H1 (cell line): Measurements from ENCODE around the gene MYO1D. TPM values are rescaled to one million over a fixed set of nuclear protein-coding genes. Genes with fewer than 3 reads are reported as not detected.

Experiments
- CTCF ChIA-PET: fragments of 300-600 bp; sonication (Branson Sonifier 250); formaldehyde crosslinking; loops from one replicate; lab custom pipeline; 2021; ENCODE audit not compliant: partially characterized antibody; lab: Charles Lee
- POLR2A ChIA-PET: fragments of 300-600 bp; sonication (Branson Sonifier 250); formaldehyde crosslinking; loops from one replicate; lab custom pipeline; 2021; ENCODE audit warnings: inconsistent platforms; ENCODE audit not compliant: partially characterized antibody; lab: Charles Lee
- DNase-seq, 2 experiments: peaks; one replicate each; pipeline versions ENCODE4 v3.0.0 to v3.0.0-alpha.2; 2010 to 2022; ENCODE audit warnings: low spot score in 2 of 2, low read depth in 1 of 2, mixed read lengths in 1 of 2
- FAIRE-seq: peaks from 2 replicates; lab custom pipeline; 2011; peaks lifted over from hg19 to GRCh38; lab: Jason Lieb, UNC
- H2AFZ ChIP-seq: 2 replicates; pipeline ENCODE4 v1.8.1; 2012; ENCODE audit warnings: low read length, inconsistent platforms
- H2AK5ac ChIP-seq: 2 replicates; pipeline ENCODE4 v1.6.1; 2013; ENCODE audit warnings: low read depth, low read length
- H2BK120ac ChIP-seq: replicated peaks from 2 replicates; pipeline ENCODE3; 2013; ENCODE audit warnings: low read depth, low read length, inconsistent platforms
- H2BK12ac ChIP-seq: 2 replicates; pipeline ENCODE4 v1.6.1; 2013; ENCODE audit warnings: low read depth, low read length
- H2BK15ac ChIP-seq: 2 replicates; pipeline ENCODE4 v1.6.1; 2013; ENCODE audit warnings: low read length
- H2BK20ac ChIP-seq: 2 replicates; pipeline ENCODE4 v1.6.1; 2013; ENCODE audit warnings: low read length
- H2BK5ac ChIP-seq: 2 replicates; pipeline ENCODE4 v1.6.1; 2013; ENCODE audit warnings: low read depth, low read length
- H3K14ac ChIP-seq: 2 replicates; pipeline ENCODE4 v1.6.1; 2013; ENCODE audit warnings: inconsistent platforms; ENCODE audit not compliant: insufficient read length
- H3K18ac ChIP-seq: 2 replicates; pipeline ENCODE4 v1.6.1; 2013; ENCODE audit warnings: low read length; ENCODE audit errors: extremely low read depth
- H3K23ac ChIP-seq: 2 replicates; pipeline ENCODE4 v1.6.1; 2013; ENCODE audit warnings: inconsistent platforms; ENCODE audit not compliant: insufficient read length
- H3K23me2 ChIP-seq: 2 replicates; pipeline ENCODE4 v1.6.1; 2013; ENCODE audit warnings: low read depth, low read length
- H3K27ac ChIP-seq: 2 replicates; pipeline ENCODE4 v1.6.1; 2011; ENCODE audit warnings: low read depth, low read length, inconsistent platforms
- H3K27me3 ChIP-seq, 4 experiments: replicated peaks in 1 of 4; 1 replicate in 1 of 4; 2 replicates in 3 of 4; pipeline versions ENCODE4 v1.6.1 to v1.8.1; 2011 to 2013; ENCODE audit warnings: low read length in 3 of 4, mild to moderate bottlenecking in 3 of 4, inconsistent platforms in 2 of 4, mixed read lengths in 2 of 4, moderate library complexity in 1 of 4; ENCODE audit not compliant: control insufficient read depth in 3 of 4, insufficient read depth in 3 of 4; ENCODE audit errors: extremely low read depth in 1 of 4
- H3K36me3 ChIP-seq, 4 experiments: 2 replicates each; pipeline versions ENCODE4 v1.6.1 to v1.8.1; 2011 to 2013; ENCODE audit warnings: mild to moderate bottlenecking in 4 of 4, low read length in 3 of 4, moderate library complexity in 2 of 4, control low read depth in 1 of 4, inconsistent platforms in 1 of 4; ENCODE audit not compliant: insufficient read depth in 4 of 4, control insufficient read depth in 2 of 4
- H3K4ac ChIP-seq: replicated peaks from 2 replicates; pipeline ENCODE3; 2013; ENCODE audit warnings: low read length, low read depth, mixed read lengths, inconsistent platforms; ENCODE audit not compliant: insufficient read length
- H3K4me1 ChIP-seq, 4 experiments: replicated peaks in 1 of 4; 1 replicate in 1 of 4; 2 replicates in 3 of 4; pipeline versions ENCODE4 v1.6.1 to v1.8.1; 2011 to 2013; ENCODE audit warnings: low read length in 3 of 4, inconsistent platforms in 2 of 4, mixed read lengths in 1 of 4; ENCODE audit not compliant: insufficient read depth in 4 of 4, control insufficient read depth in 3 of 4
- H3K4me2 ChIP-seq, 2 experiments: 2 replicates each; pipeline versions ENCODE4 v1.6.1 to v1.8.1; 2011 to 2013; ENCODE audit warnings: low read depth in 2 of 2, low read length in 2 of 2, control low read depth in 1 of 2, inconsistent platforms in 1 of 2, mild to moderate bottlenecking in 1 of 2; ENCODE audit not compliant: insufficient read depth in 1 of 2
- H3K4me3 ChIP-seq, 4 experiments: fragments of 200-600, 300-600 bp in 1 of 4; sonication (generic), shearing (Covaris generic), sonication (Bioruptor Twin) in 1 of 4; 2 replicates each; pipeline versions ENCODE4 v1.5.1 to v1.8.1; 2011 to 2016; ENCODE audit warnings: low read length in 4 of 4, low read depth in 3 of 4, control low read depth in 2 of 4, inconsistent platforms in 2 of 4, mild to moderate bottlenecking in 2 of 4, mixed read lengths in 1 of 4, moderate library complexity in 1 of 4; ENCODE audit not compliant: insufficient read depth in 2 of 4; ENCODE audit errors: extremely low read depth in 1 of 4
- H3K56ac ChIP-seq: replicated peaks from 2 replicates; pipeline ENCODE3; 2013; ENCODE audit warnings: low read depth, mild to moderate bottlenecking, mixed read lengths, low read length, inconsistent platforms; ENCODE audit not compliant: insufficient read length
- H3K79me1 ChIP-seq: 2 replicates; pipeline ENCODE4 v1.6.1; 2013; ENCODE audit warnings: low read depth, low read length, control low read depth
- H3K79me2 ChIP-seq, 2 experiments: 2 replicates each; pipeline versions ENCODE4 v1.6.1 to v1.8.1; 2012 to 2013; ENCODE audit warnings: low read length in 2 of 2, mild to moderate bottlenecking in 2 of 2, inconsistent platforms in 1 of 2; ENCODE audit not compliant: insufficient read depth in 2 of 2, control insufficient read depth in 1 of 2
- H3K9ac ChIP-seq, 4 experiments: replicated peaks in 1 of 4; 1 replicate in 1 of 4; 2 replicates in 3 of 4; pipeline versions ENCODE4 v1.6.1 to v1.8.1; 2011 to 2013; ENCODE audit warnings: low read depth in 3 of 4, low read length in 3 of 4, control low read depth in 2 of 4, mild to moderate bottlenecking in 2 of 4, moderate library complexity in 2 of 4, inconsistent platforms in 1 of 4; ENCODE audit errors: extremely low read depth in 1 of 4
- H3K9me3 ChIP-seq, 2 experiments: 2 replicates each; pipeline versions ENCODE4 v1.6.1 to v1.8.1; 2012 to 2013; ENCODE audit warnings: mild to moderate bottlenecking in 2 of 2, moderate library complexity in 2 of 2, control low read depth in 1 of 2, inconsistent platforms in 1 of 2, low read depth in 1 of 2, low read length in 1 of 2, mixed read lengths in 1 of 2; ENCODE audit not compliant: insufficient read depth in 2 of 2
- H4K20me1 ChIP-seq, 2 experiments: replicated peaks in 1 of 2; 2 replicates each; pipeline versions ENCODE3 to v1.8.1; 2011 to 2013; ENCODE audit warnings: inconsistent platforms in 2 of 2, low read length in 2 of 2, mild to moderate bottlenecking in 1 of 2; ENCODE audit not compliant: insufficient read depth in 2 of 2, control insufficient read depth in 1 of 2
- H4K5ac ChIP-seq: 2 replicates; pipeline ENCODE4 v1.6.1; 2013; ENCODE audit warnings: low read length, low read depth, mixed read lengths, inconsistent platforms; ENCODE audit not compliant: insufficient read length
- H4K8ac ChIP-seq: 2 replicates; pipeline ENCODE4 v1.8.0; 2013; ENCODE audit warnings: mild to moderate bottlenecking, moderate library complexity, low read length, inconsistent platforms; ENCODE audit not compliant: insufficient read depth; ENCODE audit errors: extremely low read depth
- H4K91ac ChIP-seq: replicated peaks from 2 replicates; pipeline ENCODE3; 2013; ENCODE audit warnings: low read length, mixed read lengths, inconsistent platforms; ENCODE audit not compliant: insufficient read length
- CREB1 ChIP-seq: IDR thresholded peaks from 2 replicates; pipeline ENCODE4 v1.6.1; 2012; ENCODE audit warnings: inconsistent platforms
- EZH2 ChIP-seq: fragments of 200-600 bp; sonication (generic); IDR thresholded peaks from 2 replicates; pipeline ENCODE4 v1.7.1; 2012; ENCODE audit warnings: low read depth, mild to moderate bottlenecking, moderate library complexity, low read length, inconsistent platforms; ENCODE audit not compliant: severe bottlenecking
- FOSL1 ChIP-seq: IDR thresholded peaks from 2 replicates; pipeline ENCODE4 v1.6.1; 2011; ENCODE audit warnings: mild to moderate bottlenecking, low read depth, low read length, moderate library complexity; ENCODE audit not compliant: insufficient read depth
- HDAC6 ChIP-seq: IDR thresholded peaks from one replicate; pipeline ENCODE4 v1.7.1; 2012; ENCODE audit warnings: low read depth, mild to moderate bottlenecking, inconsistent platforms, low read length, moderate library complexity
- JUND ChIP-seq: IDR thresholded peaks from 2 replicates; pipeline ENCODE4 v1.6.1; 2011; ENCODE audit warnings: mild to moderate bottlenecking, improper control_type of control experiment, low read length
- NANOG ChIP-seq: IDR thresholded peaks from 2 replicates; pipeline ENCODE4 v1.6.1; 2011; ENCODE audit warnings: low read length, low read depth, mild to moderate bottlenecking, inconsistent platforms; ENCODE audit not compliant: insufficient read depth, poor library complexity, severe bottlenecking
- POU5F1 ChIP-seq: IDR thresholded peaks from 2 replicates; pipeline ENCODE4 v1.6.1; 2011; ENCODE audit warnings: low read depth, mild to moderate bottlenecking, low read length, moderate library complexity
- RFX5 ChIP-seq: IDR thresholded peaks from 2 replicates; pipeline ENCODE4 v1.6.1; 2011; ENCODE audit warnings: low read depth, low read length, improper control_type of control experiment, borderline replicate concordance
- SIN3A ChIP-seq, 2 experiments: IDR thresholded peaks in 1 of 2; conservative IDR thresholded peaks in 1 of 2; 2 replicates each; pipeline ENCODE4 v1.6.1; 2011 to 2012; ENCODE audit warnings: low read length in 2 of 2, improper control_type of control experiment in 1 of 2, low read depth in 1 of 2, mild to moderate bottlenecking in 1 of 2
- SIX5 ChIP-seq: IDR thresholded peaks from 2 replicates; pipeline ENCODE4 v1.6.1; 2011; ENCODE audit warnings: mild to moderate bottlenecking, low read depth, low read length
- SP1 ChIP-seq: IDR thresholded peaks from 2 replicates; pipeline ENCODE4 v1.6.1; 2011; ENCODE audit warnings: low read depth, low read length
- SP2 ChIP-seq: IDR thresholded peaks from 2 replicates; pipeline ENCODE4 v1.6.1; 2012; ENCODE audit warnings: mild to moderate bottlenecking, low read length, inconsistent platforms
- SRF ChIP-seq: IDR thresholded peaks from 2 replicates; pipeline ENCODE4 v1.6.1; 2011; ENCODE audit warnings: mild to moderate bottlenecking, low read depth, low read length, moderate library complexity
- TAF1 ChIP-seq: IDR thresholded peaks from 2 replicates; pipeline ENCODE4 v1.6.1; 2011; ENCODE audit warnings: mild to moderate bottlenecking, low read depth, low read length
- TEAD4 ChIP-seq: IDR thresholded peaks from 2 replicates; pipeline ENCODE4 v1.6.1; 2012; ENCODE audit warnings: low read depth, low read length, inconsistent platforms, mixed read lengths
- ZNF274 ChIP-seq: IDR thresholded peaks from 2 replicates; pipeline ENCODE4 v1.7.0; 2012; ENCODE audit warnings: low read length, borderline replicate concordance; ENCODE audit errors: extremely low read depth
- WGBS, 2 experiments: shearing (Covaris generic) in 1 of 2; methylation state at CpG; one replicate each; pipeline versions ENCODE4 v1.1.6 to v1.1.7; 2013 to 2015; ENCODE audit warnings: low lambda C conversion rate in 2 of 2, mixed read lengths in 2 of 2, inconsistent platforms in 1 of 2, low coverage in 1 of 2, missing lambda C conversion rate in 1 of 2; ENCODE audit not compliant: insufficient replicate concordance in 2 of 2, insufficient coverage in 1 of 2, insufficient read length in 1 of 2; ENCODE audit errors: extremely low coverage in 1 of 2, missing lambda C conversion rate in 1 of 2; 5-methylcytosine and 5-hydroxymethylcytosine counted together
- polyA plus RNA-seq, 7 experiments: library from polyadenylated mRNA; depleted of rRNA in 3 of 7; stranded (reverse) in 5 of 7; unstranded in 2 of 7; fragments of >200 nt in 5 of 7; fragments of 200-250 nt in 2 of 7; gene quantifications; 1 replicate in 5 of 7; 2 replicates in 1 of 7; 4 replicates in 1 of 7; pipeline versions ENCODE4 v1.2.1 to v1.2.3, GENCODE V29; 2011 to 2013; ENCODE audit warnings: missing spikeins in 2 of 7, mixed read lengths in 2 of 7
- total RNA-seq: library from RNA; stranded (reverse); fragmentation: NEBNext Ultra II Directional; extraction: Animal tissue kit (Norgen Biotek cat#: 25700); gene quantifications from 2 replicates; pipeline ENCODE4 v1.2.1, GENCODE V29; 2021

MYO1D gene
- total and polyA plus RNA-seq, 2 of the 8 experiments (the other 6 are each of a cell fraction or from before 2014, with no cell fraction given), result 6.5 to 25.4 TPM

DNA sequence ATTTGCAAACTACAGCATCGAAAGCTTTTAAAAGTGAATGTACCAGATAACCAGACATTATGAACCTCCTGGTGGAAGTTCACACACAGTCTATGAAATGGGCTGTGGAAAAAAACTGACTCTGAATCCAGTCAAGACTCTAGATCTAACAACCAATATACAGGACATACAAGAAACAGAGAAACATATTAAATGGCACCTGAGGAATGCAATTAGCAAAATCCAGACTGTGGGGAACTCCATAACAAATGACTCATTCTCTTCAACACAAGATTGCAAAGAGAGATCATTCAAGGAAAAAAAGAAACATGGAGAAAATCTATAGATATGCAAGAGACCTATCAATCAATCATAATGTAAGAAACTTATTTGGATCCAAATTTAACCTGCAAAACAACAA lies 119.0 kb downstream of the MYO1D start:
- no peaks in the 10 kb centered on the region for H4K20me1 ChIP-seq
- no peak overlapping the region for H2BK20ac ChIP-seq
- H3K56ac ChIP-seq, result no peak overlapping the region
- ChIA-PET CTCF (interaction anchor here (0.7 to 2.1 kb wide), 4 partner anchors 25 to 304 kb away, joined by 3 to 5 read pairs (median 4); no protein-coding TSS in a partner anchor), POLR2A (no interaction called here)
- H3K18ac ChIP-seq, result no peak overlapping the region
- H3K79me1 ChIP-seq, result no peaks in the 10 kb centered on the region
- 88% methylated on average over 1 of the region's 1 CpG; no CpG with 5 or more reads in 1 of the 2 experiments for WGBS, 2 experiments
- DNase-seq, result no peak
- no peaks in the 10 kb centered on the region for H3K27me3 ChIP-seq
- no peak overlapping the region for H3K4me2 ChIP-seq
- H3K14ac ChIP-seq, result no peak overlapping the region
- no peak overlapping the region for H2AFZ ChIP-seq
- no peaks in the 10 kb centered on the region for H3K4me1 ChIP-seq
- H2BK15ac ChIP-seq, result no peak overlapping the region
- H4K8ac ChIP-seq, result no peak overlapping the region
- no peak for FAIRE-seq
- H3K9me3 ChIP-seq, result no peaks in the 10 kb centered on the region; a peak in 2 of 4 replicates
- no peaks in the 10 kb centered on the region; a peak in 1 of 8 replicates for H3K36me3 ChIP-seq
- H2BK12ac ChIP-seq, result no peak overlapping the region
- no peak overlapping the region for H2BK5ac ChIP-seq
- H2BK120ac ChIP-seq, result no peak overlapping the region
- H3K9ac ChIP-seq, result no peak overlapping the region
- no peak overlapping the region for H3K27ac ChIP-seq
- no peak overlapping the region for H4K91ac ChIP-seq
- H3K79me2 ChIP-seq, result no peaks in the 10 kb centered on the region
- no peak overlapping the region for H3K4ac ChIP-seq
- no peak overlapping the region for H2AK5ac ChIP-seq
- no peaks in the 10 kb centered on the region; the same call in 1 of the 2 replicates for H3K23me2 ChIP-seq
- no peak overlapping the region for H4K5ac ChIP-seq
- no peak overlapping the region for H3K23ac ChIP-seq
- no peak overlapping the region for H3K4me3 ChIP-seq
- TF ChIP-seq FOSL1 (no peak), HDAC6 (no peak), SIN3A (conservative IDR thresholded peaks at IDR 0.05 in 1 of 2, IDR thresholded peaks at IDR 0.05 in 1 of 2; ENCODE audit: low read depth in 1 of 2, low read length in 2 of 2) (no peak), SRF (no peak), SP1 (no peak), EZH2 (no peak), SIX5 (no peak), RFX5 (no peak), CREB1 (no peak), SP2 (no peak), ZNF274 (no peak), TAF1 (no peak), JUND (no peak), TEAD4 (no peak), NANOG (no peak), POU5F1 (no peak)
